PC-9 (cell line): Measurements from ENCODE around the gene XRCC4. TPM values are rescaled to one million over a fixed set of nuclear protein-coding genes. Genes with fewer than 3 reads are reported as not detected.

Source experiments
- BruUV-seq: library from RNA; stranded (reverse); fragments of 400-500 nt; replicated peaks from 2 replicates; lab custom pipeline; 2021; lab: Mats Ljungman, UMichigan
- CTCF ChIA-PET: fragments of 300-600 bp; sonication (Branson Sonifier 250); formaldehyde crosslinking; loops from one replicate; lab custom pipeline; 2022; ENCODE audit warnings: antibody characterized with exemption; lab: Charles Lee
- POLR2A ChIA-PET: fragments of 300-600 bp; sonication (Branson Sonifier 250); formaldehyde crosslinking; loops from one replicate; lab custom pipeline; 2022; ENCODE audit warnings: antibody characterized with exemption; ENCODE audit not compliant: unreplicated experiment; lab: Charles Lee
- DNase-seq, 2 experiments: peaks; one replicate each; pipeline versions ENCODE4 v3.0.0 to v3.0.0-alpha.2; 2015 to 2022; ENCODE audit warnings: mixed read lengths in 1 of 2
- H2AFZ ChIP-seq: fragments of 200-600 bp; sonication (generic); 2 replicates; pipeline ENCODE4 v1.8.1; 2017; ENCODE audit warnings: antibody characterized with exemption
- H3F3A ChIP-seq: fragments of 200-600 bp; sonication (generic); 2 replicates; pipeline ENCODE4 v1.8.1; 2017; ENCODE audit warnings: antibody characterized with exemption, mild to moderate bottlenecking, low read depth; ENCODE audit not compliant: insufficient read depth
- H3K27ac ChIP-seq: fragments of 200-600 bp; sonication (generic); 2 replicates; pipeline ENCODE4 v1.6.1; 2016; ENCODE audit warnings: mixed run types
- H3K27me3 ChIP-seq: fragments of 200-600 bp; sonication (generic); 2 replicates; pipeline ENCODE4 v1.6.1; 2016; ENCODE audit warnings: low read depth, mixed run types; ENCODE audit not compliant: insufficient read depth
- H3K36me3 ChIP-seq: fragments of 200-600 bp; sonication (generic); 2 replicates; pipeline ENCODE4 v1.6.1; 2016; ENCODE audit warnings: low read depth, mixed run types
- H3K4me1 ChIP-seq: fragments of 200-600 bp; sonication (generic); replicated peaks from 2 replicates; pipeline ENCODE4 v1.6.1; 2016; ENCODE audit warnings: mixed run types; ENCODE audit not compliant: insufficient read depth
- H3K4me2 ChIP-seq: fragments of 200-600 bp; sonication (generic); 2 replicates; pipeline ENCODE4 v1.6.1; 2017; ENCODE audit warnings: mixed run types
- H3K4me3 ChIP-seq: fragments of 200-600 bp; sonication (generic); 2 replicates; pipeline ENCODE4 v1.6.1; 2016; ENCODE audit warnings: mixed run types
- H3K79me2 ChIP-seq: fragments of 200-600 bp; sonication (generic); 2 replicates; pipeline ENCODE4 v1.6.1; 2017; ENCODE audit warnings: low read depth, mixed run types
- H3K9me2 ChIP-seq: fragments of 200-600 bp; sonication (generic); 2 replicates; pipeline ENCODE4 v1.8.1; 2017; ENCODE audit warnings: mild to moderate bottlenecking; ENCODE audit not compliant: insufficient read depth
- H3K9me3 ChIP-seq: fragments of 200-600 bp; sonication (generic); 2 replicates; pipeline ENCODE4 v1.8.1; 2016; ENCODE audit warnings: low read depth; ENCODE audit not compliant: insufficient read depth
- H4K20me1 ChIP-seq: fragments of 200-600 bp; sonication (generic); 2 replicates; pipeline ENCODE4 v1.8.1; 2017; ENCODE audit not compliant: insufficient read depth
- CTCF ChIP-seq: fragments of 200-600 bp; sonication (generic); conservative IDR thresholded peaks from 2 replicates; pipeline ENCODE4 v1.6.1; 2017; ENCODE audit warnings: mixed run types, antibody characterized with exemption, mild to moderate bottlenecking, moderate library complexity
- EZH2 ChIP-seq: fragments of 200-600 bp; sonication (generic); IDR thresholded peaks from 2 replicates; pipeline ENCODE4 v1.8.0; 2017; ENCODE audit warnings: antibody characterized with exemption, low read depth
- intact Hi-C: fragments of 100-400 bp; cut with micrococcal nuclease; formaldehyde crosslinking; loops from one replicate; pipeline ENCODE4 v1.10.0; 2022; ENCODE audit not compliant: unreplicated experiment
- total RNA-seq: library from RNA; stranded (reverse); gene quantifications from 2 replicates; pipeline ENCODE4 v1.2.3, GENCODE V29; 2021

The XRCC4 gene
- total RNA-seq, 1 experiment from 2014 or later = 12.2 TPM

GRCh38 chr5:83209963-83210362, 132.6 kb downstream of the XRCC4 start:
- no TSS peak for BruUV-seq
- Histone ChIP-seq H3K79me2 (no peaks in the 10 kb centered on the region), H3K4me2 (no peak overlapping the region), H3K27ac (no peak overlapping the region), H3K9me3 (no peaks in the 10 kb centered on the region), H3K9me2 (no peaks in the 10 kb centered on the region), H3K36me3 (no peaks in the 10 kb centered on the region), H3K4me1 (no peaks in the 10 kb centered on the region), H3K27me3 (no peaks in the 10 kb centered on the region), H3K4me3 (no peak overlapping the region), H2AFZ (no peak overlapping the region), H3F3A (no peaks in the 10 kb centered on the region), H4K20me1 (no peaks in the 10 kb centered on the region)
- ChIA-PET POLR2A (interaction anchor here (0.5 kb wide), 1 partner anchor 906 kb away, joined by 4 read pairs; no protein-coding TSS in a partner anchor), CTCF (no interaction called here)
- intact Hi-C loops = no loop called here
- no peak for DNase-seq
- TF ChIP-seq CTCF = no peak
- TF ChIP-seq EZH2 = no peak

GRCh38 chr5:83219077-83219476, 141.7 kb downstream of the XRCC4 start:
- Histone ChIP-seq H2AFZ (no peak overlapping the region), H3K79me2 (no peaks in the 10 kb centered on the region), H3K4me1 (no peaks in the 10 kb centered on the region), H3K36me3 (no peaks in the 10 kb centered on the region), H3F3A (no peaks in the 10 kb centered on the region), H3K9me3 (no peaks in the 10 kb centered on the region), H4K20me1 (no peaks in the 10 kb centered on the region), H3K27me3 (no peaks in the 10 kb centered on the region), H3K4me3 (no peak overlapping the region), H3K4me2 (no peak overlapping the region), H3K9me2 (no peaks in the 10 kb centered on the region), H3K27ac (no peak overlapping the region)
- intact Hi-C loops = no loop called here
- DNase-seq = no peak
- POLR2A ChIA-PET = no interaction called here
- TF ChIP-seq EZH2 = no peak
- TF ChIP-seq CTCF = no peak
- CTCF ChIA-PET = no interaction called here
- BruUV-seq = no TSS peak

GRCh38 chr5:83219495-83219894, 142.1 kb downstream of the XRCC4 start:
- Histone ChIP-seq H3K27me3 (no peaks in the 10 kb centered on the region), H4K20me1 (no peaks in the 10 kb centered on the region), H2AFZ (no peak overlapping the region), H3K9me3 (no peaks in the 10 kb centered on the region), H3K79me2 (no peaks in the 10 kb centered on the region), H3F3A (no peaks in the 10 kb centered on the region), H3K4me1 (no peaks in the 10 kb centered on the region), H3K27ac (no peak overlapping the region), H3K36me3 (no peaks in the 10 kb centered on the region), H3K4me3 (no peak overlapping the region), H3K9me2 (no peaks in the 10 kb centered on the region), H3K4me2 (no peak overlapping the region)
- no TSS peak for BruUV-seq
- POLR2A ChIA-PET = no interaction called here
- intact Hi-C loops = no loop called here
- no peak for DNase-seq
- TF ChIP-seq EZH2 (no peak), CTCF (no peak)
- CTCF ChIA-PET = no interaction called here
